Dedifferentiated amniotic fluid mesenchymal stem cell (primary cell): ENCODE results near the gene PDZD11.
"Not testable (repeated sequence)": the region's sequence is repeated elsewhere in the genome, so short reads cannot be mapped to it uniquely, and the experiment has no call there.

Source experiments
- DNase-seq: peaks from one replicate; pipeline ENCODE4 v3.0.0-alpha.2; 2016; ENCODE audit errors: extremely low spot score

PDZD11 gene

DNA sequence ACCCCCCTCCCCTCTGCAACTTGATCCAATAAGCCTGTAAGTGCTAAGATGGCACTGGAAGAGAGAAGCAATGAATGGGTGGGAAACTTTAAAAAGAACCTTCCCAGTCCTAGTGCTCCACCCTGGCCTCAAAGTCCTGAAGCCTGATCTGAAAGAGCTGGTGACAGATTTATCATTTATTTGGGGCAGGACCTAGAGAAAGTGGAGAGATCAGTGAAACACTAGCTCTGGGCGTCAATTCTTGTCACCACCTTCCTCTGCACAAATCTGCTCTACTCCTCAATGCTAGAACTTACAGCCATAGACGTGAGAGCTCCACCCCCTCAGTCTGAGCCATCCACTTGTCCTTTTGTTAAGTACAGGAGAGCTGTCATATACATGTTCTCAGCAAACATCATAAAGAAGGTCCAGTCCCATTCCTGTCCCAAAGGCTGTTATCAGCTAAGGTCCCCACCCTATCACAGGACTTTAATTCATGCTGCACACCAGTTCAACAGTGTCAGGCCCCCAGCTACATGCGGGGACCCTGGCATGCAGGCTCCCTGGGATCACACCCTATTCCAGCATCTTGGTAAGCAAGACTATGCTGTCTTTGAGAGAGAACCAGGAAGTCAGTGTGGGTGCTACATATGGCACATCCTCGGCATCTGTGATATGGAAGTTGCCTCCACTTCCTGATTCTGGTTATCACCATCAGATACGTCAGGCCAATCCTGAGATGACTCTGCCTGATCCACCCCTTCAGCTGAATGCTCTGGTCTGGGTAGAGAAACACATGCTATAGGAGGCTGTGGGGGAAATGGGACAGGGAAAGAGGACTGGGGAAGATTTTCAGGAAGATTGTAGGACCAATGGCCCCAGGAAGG lies 32.1 kb downstream of the PDZD11 start:
- no peak for DNase-seq

DNA sequence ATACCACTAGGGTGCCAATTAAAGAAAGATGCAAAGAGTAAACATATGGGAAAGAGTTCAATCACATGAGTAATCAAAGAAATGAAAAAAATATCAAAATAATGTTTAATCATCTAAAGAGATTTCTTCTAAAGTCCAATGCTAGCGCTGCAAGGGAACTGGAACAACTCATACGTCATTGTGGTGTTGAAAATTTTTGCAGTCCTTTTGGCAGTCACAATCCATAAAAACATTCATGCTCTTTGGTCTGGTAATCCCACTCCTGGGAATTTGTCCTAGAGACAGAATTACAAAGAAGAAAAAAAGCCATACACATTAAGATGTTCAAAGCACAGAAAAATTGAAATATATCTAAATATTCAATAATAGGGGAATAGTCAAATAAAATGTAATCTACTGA lies 34.3 kb downstream of the PDZD11 start:
- no peak for DNase-seq

DNA sequence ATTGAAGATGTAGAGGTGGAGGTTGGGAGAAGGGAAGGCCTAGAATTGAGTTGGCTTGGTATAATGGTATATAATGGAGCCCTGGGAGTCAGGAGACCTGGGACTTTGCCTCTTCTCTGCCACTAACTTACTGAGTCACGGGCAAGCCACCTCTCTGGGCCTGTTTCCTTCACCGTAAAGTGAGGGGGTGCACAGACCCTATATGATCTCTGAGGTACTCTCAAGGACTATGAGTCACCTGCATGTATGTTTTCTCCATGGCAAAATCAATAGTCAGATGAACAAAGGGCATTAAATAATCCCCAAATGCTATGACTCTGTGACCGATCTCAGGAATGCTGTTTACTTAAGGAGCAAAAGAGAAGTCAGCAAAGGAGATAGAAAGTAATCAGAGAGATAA lies 34.8 kb downstream of the PDZD11 start:
- DNase-seq = no peak

DNA sequence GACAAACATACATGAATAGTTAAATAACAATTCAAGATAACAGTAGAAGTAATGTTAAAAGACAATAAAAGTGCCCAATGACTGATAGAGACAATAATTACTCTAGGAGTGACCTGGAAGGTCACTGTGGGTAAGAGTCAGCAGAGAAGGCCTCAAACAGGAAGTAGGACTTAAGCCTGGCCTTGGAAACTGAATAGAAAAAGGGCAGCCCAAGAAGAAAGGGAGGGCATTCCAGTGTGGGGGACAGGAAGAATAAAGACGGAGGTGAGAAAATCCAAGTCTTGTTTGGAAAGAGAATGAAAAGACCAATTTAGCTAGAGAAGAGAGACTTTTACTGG lies 35.7 kb downstream of the PDZD11 start:
- no peak for DNase-seq

DNA sequence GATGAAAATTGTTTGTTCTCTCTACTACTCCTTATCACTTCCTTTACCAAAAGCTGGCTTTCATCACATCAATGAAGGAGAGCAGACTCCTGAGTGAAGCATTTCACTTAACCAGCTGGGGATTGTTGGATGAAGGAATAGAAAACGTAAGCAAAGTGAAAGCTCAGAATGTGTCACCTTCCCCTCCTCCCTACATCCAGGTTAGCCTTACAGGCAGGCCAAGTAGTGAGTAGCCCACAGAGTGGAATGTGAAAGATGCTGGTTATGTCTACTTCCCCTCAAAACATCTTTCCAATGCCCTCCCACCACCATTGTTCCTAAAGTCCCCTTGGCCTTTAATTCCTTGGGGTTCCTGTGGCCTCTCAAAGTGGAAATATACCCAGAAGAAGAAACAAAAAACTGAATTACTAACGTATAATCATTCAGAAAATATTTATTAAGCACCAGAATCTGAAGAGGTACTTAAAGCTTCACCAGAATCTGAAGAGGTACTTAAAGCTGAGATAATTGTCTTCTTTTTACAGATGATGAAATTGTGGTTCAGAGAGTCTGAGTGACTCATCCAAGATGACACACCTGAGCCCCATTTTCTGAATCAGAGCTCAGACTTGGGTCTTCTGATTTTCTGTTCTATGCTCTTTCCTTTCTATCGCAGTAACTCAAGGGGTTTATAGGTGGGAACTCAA lies 36.2 kb downstream of the PDZD11 start:
- no peak for DNase-seq

DNA sequence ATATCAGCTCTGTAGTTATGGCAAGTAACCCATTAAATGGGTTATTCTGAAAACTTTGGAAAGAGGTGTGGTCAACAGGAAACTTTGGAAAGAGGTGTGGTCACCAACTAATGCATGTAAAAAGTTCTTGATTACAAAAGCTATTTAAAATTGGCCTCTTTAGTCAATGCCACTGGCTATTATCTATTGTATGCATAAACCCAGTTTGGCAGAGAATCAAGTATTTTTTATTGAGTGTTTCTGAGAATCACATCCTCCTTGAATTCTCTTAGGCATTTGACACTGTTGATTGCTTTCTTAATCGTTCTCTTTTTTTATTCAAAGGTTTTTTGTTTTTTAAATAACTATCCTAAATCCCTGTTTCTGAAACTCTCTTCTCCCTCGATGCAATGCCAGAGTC lies 37.2 kb downstream of the PDZD11 start:
- no peak for DNase-seq

DNA sequence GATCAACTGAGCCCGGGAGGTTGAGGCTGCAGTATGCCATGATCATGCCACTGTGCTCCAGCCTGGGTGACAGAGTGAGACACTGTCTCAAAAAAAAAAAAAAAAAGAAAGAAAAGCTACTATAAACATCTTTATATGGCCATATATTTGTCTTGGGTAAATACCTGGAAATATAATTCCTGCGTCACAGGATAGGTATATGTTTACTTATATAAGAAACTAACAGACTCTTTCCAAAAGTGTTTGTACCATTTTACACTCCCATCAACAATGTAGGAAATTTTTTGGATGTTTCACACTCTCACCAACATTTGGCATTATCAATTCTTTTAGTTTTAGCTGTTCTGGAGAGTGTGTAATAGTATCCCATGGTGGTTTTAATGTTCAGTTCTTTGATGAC lies 42.5 kb downstream of the PDZD11 start:
- no peak for DNase-seq

DNA sequence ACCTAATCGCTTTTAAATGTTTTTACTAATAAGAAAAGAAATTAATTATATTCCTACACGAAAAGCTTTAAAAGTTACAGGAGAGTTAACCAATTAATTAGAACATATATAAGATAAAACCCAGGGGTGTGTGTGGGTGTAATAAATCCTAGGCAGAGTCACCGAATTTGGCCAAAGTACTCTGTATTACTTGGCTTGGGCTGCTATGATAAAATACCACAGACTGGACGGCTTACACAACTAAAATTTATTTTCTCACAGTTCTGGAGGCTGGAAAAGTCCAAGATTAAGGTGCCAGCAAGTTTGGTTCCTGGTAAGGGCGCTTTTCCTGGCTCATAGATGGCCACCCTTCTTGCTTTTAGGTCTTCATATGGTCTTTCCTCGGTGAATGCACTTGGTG lies 44.8 kb downstream of the PDZD11 start:
- no peak for DNase-seq

DNA sequence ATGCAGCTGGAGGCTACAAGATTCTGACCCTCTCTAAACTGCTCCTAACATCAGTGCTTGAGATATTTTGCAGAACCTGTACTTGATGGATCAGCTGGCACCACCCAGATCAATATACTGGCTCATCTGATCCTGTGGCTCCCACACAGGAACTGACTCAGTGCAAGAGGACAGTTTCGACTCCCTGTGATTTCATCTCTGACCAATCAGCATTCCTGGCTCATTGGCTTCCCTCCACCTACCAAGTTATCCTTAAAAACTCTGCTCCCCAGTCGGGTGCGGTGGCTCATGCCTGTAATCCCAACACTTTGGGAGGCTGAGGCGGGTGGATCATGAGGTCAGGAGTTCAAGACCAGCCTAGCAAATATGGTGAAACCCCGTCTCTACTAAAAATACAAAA lies 46.1 kb downstream of the PDZD11 start:
- not testable (repeated sequence) for DNase-seq

DNA sequence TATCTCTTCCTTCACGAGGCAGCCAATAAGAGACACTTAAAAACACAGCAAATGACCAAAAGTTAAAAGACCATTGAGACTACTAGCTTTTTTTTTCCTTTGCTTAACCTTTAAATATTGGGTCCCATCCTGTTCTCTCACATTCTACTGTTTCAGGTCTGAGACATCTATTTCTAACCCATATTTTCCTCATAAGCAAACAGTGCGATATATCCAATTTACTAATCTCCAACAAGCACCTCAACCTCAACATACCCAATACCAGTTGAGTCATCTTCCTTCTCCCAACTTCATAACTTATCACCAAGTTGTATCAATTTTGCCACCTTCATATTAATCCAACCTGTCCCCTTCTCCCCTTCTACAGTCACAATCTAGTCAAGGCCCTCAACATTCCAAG lies 48.2 kb downstream of the PDZD11 start:
- no peak for DNase-seq

DNA sequence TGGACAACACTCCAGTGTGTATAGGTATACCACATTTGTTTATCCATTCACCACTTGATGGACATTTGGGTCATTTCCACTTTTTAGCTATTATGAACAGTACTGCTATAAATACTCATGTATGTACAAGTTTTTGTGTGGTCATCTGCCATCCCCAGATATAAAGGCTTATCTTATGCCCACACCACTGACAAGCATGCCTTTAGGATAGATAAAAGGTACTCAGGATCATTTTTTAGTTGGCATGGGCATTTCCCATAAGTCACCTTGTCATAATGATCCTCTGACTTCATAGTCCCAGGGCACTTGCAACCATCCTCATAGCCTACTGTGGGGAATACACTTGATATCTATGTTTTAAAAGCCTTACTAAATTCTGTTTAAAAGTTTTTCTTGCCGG lies 49.0 kb downstream of the PDZD11 start:
- no peak for DNase-seq
